Measurements from ENCODE around the gene ATXN1.

- TF ChIP-seq CTCF (conservative IDR thresholded peaks at IDR 0.05; ENCODE audit: low read depth, low read length) (no peak), EZH2 (IDR thresholded peaks at IDR 0.05; ENCODE audit: borderline replicate concordance, low read depth, low read length, poor library complexity, severe bottlenecking) (no peak)
These were observed 11.5 kb downstream of the ATXN1 start for GRCh38 chr6:16749516-16750485.
